Gastrocnemius medialis (tissue), 4 donors: ENCODE measurements around the gene KRTAP4-1.

Experiments used
- CTCF ChIP-seq, 5 experiments: fragments of 450-650 bp in 3 of 5; fragments of 200-600 bp in 2 of 5; sonication (generic) in 2 of 5; IDR thresholded peaks in 4 of 5; conservative IDR thresholded peaks in 1 of 5; 1 replicate in 4 of 5; 2 replicates in 1 of 5; pipeline ENCODE4 v1.5.1; 2016 to 2019; ENCODE audit warnings: antibody characterized with exemption in 5 of 5, mild to moderate bottlenecking in 3 of 5, moderate library complexity in 3 of 5
- POLR2A ChIP-seq, 2 donors: fragments of 450-650 bp; IDR thresholded peaks; one replicate each; pipeline ENCODE4 v1.6.1; 2017; ENCODE audit warnings: antibody characterized with exemption in 2 of 2, mild to moderate bottlenecking in 2 of 2, moderate library complexity in 2 of 2

DNA sequence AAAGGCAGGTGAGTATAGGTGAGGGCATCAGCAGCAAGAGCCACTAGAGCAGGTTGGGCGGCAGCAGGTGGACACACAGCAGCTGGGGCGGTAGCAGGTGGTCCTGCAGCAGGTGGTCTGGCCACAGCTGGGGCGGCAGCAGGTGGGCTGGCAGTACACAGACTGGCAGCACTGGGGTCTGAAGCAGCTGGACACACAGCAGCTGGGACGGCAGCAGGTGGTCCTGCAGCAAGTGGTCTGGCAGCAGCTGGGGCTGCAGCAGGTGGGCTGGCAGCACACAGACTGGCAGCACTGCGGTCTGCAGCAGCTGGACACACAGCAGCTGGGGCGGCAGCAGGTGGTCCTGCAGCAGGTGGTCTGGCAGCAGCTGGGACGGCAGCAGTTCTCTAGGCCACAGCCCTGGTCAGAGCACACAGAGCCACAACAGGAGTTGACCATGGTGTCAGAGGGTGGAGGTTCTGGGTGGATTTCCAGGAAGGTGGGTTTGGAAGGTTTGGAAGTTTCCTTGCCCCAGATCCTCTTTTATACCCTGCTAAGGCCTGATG lies 6.9 kb downstream of the KRTAP4-1 start, which contains the start of gene KRTAP4-2:
- TF ChIP-seq CTCF (IDR thresholded peaks at IDR 0.05 in 4 of 5, conservative IDR thresholded peaks at IDR 0.05 in 1 of 5) (no peak), POLR2A (IDR thresholded peaks at IDR 0.05) (no peak)
